RKO (cell line): ENCODE measurements around the gene MOB1A.
"Not testable (repeated sequence)": the region's sequence is repeated elsewhere in the genome, so short reads cannot be mapped to it uniquely, and the experiment has no call there.

Experiments used
- DNase-seq: peaks from one replicate; pipeline ENCODE4 v3.0.0-alpha.2; 2016; ENCODE audit warnings: low spot score

MOB1A gene

DNA sequence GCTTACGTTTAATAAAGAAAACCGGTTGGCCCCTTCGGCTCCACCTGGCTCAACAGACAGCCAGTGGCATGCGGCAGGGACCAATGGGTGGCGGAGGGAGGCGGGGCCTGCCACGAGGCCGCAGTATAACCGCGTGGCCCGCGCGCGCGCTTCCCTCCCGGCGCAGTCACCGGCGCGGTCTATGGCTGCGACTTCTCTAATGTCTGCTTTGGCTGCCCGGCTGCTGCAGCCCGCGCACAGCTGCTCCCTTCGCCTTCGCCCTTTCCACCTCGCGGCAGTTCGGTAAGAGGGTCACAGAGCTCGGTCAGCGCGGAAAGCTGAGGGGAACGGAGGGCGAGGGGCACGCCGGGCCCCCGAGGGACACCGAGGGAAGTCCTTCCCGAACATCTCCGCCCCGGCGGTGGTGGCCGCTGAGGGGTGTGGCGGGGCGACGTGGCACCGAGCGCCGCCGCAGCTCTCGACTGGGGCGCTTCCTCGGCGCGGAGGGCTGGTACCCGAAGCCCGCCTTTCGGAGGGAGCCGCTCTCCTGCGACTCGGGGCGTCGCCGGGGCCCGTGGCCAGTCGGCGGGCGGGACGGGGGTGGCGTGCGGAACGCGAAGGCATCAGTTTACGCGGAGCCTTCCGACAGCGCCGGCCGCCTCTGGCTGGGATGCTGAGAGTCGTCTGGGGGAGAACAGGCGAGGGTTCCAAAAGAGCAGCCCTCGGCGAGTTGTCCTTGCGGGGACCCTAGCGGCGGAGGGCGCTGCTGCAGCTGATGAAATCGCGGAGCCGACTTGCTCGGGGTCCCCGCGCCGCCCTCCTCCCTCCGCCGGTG is 20.0 kb upstream of the MOB1A start, which contains the start of gene MTHFD2:
MTHFD2 (plus strand) TSS at position 155 of the 814 bp plus-strand sequence; CDS start at position 182, 27 bp downstream.
- DNase-seq: peak; percentile 93

GRCh38 chr2:74198023-74198460 is 19.4 kb upstream of the MOB1A start:
- peak; percentile 99 for DNase-seq

DNA sequence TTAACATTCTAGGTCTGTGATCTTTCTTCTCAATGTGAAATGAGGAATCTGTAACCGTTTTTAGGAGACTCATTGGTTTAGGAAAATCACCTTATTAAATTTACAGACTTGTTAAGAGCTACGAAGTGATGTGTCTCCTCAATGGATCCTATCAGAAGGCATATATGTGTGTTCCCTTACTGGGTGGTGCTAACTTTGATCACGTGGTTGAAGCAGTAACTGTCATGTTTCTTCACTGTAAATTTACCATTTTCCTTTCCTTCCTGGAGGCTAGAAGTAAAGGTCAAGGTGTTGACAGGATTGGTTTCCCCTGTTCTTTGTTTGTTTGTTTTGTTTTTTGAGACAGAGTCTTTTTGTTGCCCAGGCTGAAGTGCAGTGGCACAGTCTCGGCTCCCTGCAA is 18.4 kb upstream of the MOB1A start:
- no peak for DNase-seq

- no peak for DNase-seq
Measured at GRCh38 chr2:74194799-74195198, 16.1 kb upstream of the MOB1A start.

GRCh38 chr2:74191596-74192380 is 13.1 kb upstream of the MOB1A start:
- no peak for DNase-seq

DNA sequence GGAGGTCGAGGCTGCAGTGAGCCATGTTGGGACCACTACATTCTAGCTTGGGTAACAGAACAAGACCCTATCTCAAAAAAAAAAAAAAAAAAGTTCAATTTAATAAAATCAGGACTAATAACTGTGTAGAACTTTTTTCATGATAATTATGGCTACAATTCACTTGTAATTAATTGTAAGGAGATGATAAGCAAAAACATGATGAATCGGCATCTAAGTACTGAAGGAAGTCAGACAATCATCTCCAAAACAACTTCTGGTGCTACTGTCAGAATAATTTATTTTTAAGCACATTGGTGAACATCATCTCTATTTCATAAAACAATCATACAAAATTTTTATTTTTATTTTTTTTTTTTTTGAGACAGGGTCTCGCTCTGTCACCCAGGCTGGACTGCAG is 10.0 kb upstream of the MOB1A start:
- DNase-seq: no peak

DNA sequence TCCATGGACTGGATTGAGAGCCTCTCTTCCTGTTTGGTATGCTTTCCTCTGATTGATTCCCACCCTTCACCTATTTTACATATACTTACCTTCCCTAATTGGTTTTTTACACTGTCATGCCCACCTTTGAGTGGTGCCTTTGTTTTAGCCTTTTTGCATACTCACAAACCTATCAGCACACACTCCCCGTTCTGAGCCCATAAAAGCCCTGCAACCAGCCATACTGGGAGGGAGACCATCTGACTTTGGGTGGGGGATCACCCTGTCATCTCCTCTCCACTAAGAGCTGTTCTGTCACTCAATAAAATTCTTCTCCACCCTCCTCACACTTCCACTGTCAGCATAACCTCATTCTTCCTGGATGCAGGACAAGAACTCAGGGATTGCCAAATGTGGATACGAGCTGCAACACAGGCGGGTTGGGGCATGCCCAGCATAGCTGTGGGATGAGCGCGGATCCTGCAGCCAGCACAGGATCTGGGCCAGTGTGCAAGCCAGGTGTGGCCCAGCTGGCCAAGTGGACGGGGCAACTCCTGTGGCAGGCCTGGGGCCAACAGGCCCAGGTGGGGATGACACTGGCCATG is 9.4 kb upstream of the MOB1A start:
- DNase-seq: no peak

- DNase-seq: not testable (repeated sequence)
Measured at GRCh38 chr2:74186706-74187105, 8.0 kb upstream of the MOB1A start.

DNA sequence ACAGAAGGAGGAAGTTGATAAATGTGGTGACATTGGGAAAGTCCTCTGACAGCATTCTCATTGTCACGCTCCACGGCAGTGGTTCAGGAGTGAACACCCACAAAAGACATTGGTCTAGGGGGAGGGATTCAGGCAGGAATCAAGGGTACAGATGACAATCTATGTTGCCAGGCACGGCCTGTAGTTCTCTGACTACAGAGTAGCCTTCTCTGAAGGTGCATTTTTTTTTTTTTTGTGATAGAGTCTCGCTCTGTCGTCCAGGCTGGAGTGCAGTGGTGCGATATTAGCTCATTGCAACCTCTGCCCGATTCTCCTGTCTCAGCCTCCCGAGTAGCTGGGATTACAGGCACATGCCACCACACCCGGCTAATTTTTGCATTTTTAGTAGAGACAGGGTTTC is 7.4 kb upstream of the MOB1A start:
- DNase-seq: no peak

- no peak for DNase-seq
Measured at GRCh38 chr2:74183878-74184277, 5.2 kb upstream of the MOB1A start.

DNA sequence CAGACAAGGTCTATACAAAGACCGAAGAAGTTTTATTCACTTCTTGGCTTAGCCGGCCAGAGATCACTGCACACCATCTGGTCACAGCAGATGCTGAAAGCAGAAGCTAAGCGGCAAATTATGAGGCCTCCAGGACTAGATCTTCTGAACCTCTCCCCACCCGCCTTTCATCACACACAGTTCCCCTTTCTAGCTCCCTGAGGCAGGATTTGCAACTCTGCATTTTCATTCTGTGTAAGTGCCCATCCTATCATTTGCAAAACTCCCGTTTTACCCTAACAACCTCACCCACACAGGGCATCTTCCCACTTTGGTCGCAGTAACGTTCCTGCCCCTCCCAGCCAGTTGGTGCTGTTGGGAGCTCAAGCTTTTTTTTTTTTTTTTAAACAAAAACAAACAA is 3.1 kb upstream of the MOB1A start:
- DNase-seq: no peak

GRCh38 chr2:74179063-74179865 is 585 bp upstream of the MOB1A start:
- DNase-seq: no peak

GRCh38 chr2:74177696-74178095 is 983 bp downstream of the MOB1A start:
- DNase-seq: no peak

- no peak for DNase-seq
Measured at GRCh38 chr2:74174909-74175308, 3.8 kb downstream of the MOB1A start.

GRCh38 chr2:74168739-74169138 is 9.9 kb downstream of the MOB1A start:
- no peak for DNase-seq

DNA sequence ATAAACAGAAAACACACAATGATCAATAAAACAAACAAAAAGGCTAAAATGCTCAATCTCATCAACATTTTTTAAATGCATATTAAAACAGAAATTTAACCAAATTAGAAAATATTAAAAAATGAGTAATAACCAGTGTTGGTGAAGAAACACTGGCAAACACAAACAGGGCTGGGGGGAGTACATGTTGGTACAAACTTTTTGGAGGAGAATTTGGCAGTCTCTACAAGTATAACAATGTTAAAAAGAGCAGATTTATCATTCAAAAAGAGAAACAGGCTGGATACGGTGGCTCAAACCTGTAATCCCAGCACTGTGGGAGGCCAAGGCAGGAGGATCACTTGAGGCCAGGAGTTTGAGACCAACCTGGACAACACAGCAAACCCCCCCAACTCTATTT is 13.9 kb downstream of the MOB1A start:
- DNase-seq: no peak

DNA sequence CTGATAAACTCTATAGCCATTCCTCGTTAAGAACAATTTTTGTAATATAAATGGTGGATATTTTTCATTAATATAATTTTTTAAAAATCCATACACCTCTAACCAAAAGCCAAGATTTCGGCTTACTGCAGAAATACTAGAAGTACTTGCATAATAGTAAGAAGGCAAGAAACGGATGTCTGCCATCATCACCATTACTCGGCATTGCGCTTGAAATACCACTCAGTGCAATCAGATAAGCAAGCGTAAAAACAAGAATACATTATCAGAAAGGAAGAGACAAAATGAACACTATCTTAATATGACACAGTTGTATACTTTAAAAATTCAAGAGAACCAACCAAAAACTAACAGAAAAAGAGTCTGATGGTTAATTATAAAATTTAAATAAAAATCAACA is 15.7 kb downstream of the MOB1A start:
- no peak for DNase-seq

DNA sequence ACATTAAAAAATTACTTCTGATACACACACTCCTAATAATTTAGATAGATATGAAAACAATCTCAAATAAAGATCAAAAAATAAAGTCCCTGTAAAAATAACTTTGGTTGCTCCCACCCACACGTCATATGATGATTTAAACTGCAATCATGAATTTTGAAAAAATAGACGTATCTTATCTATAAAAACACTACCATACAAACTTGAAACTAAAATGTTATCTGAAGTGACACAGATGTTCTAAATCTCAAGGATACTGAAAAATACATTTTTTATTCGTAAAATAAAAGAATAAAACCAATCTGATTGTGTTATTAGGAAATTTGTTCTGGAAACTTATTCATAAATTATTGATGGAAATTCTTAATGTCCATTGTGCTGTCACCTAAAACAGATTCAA is 22.8 kb downstream of the MOB1A start:
- no peak for DNase-seq

DNA sequence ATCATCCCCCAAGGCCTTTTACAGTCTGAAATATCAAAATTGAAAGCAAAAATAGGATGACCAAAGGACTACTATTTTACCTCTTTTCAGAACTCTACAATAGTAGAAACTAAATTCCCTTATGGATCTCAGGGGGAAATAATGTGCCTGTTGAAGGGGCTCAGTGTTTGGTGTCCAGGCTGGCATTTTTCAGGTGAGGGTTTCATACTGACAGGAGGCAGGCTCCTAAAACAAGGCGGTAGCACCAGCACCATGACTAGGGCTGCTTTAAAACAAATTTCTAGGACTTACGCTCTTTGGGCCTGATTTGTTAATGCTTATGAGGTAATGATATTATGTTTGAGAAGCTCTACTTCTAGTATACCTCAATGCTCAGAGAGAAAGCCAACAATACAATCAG is 25.7 kb downstream of the MOB1A start:
- no peak for DNase-seq

DNA sequence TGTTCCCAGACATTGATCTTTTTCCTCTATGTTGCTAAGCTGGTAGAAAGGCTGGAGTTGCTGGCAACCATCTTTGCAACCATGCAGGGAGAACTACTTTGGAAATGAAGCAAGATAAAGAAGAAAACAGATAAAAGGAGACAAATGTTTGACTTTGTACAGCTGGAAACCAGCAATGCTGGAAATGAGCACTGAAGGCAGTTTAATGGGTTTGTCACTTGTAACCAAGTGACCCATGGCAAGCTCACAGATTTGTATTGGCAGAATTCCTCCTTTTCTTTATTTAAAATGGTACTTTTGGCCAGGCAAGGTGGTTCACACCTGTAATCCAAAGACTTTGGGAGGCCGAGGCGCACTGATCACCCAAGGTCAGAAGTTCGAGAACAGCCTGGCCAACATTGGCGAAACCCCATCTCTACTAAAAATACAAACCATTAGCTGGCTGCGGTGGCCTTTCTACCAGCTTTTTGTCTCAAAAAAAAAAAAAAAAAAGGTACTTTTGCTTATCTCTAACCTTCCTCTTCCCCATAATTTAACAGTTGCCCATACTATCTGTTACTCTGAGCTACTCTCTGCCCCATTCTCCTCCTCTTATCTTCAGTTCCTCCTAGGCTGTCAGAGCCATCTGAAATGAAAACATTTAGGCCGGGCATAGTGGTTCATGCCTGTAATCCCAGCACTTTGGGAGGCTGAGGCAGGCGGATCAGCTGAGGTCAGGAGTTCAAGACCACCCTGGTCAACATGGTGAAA is 28.9 kb downstream of the MOB1A start:
- no peak for DNase-seq

DNA sequence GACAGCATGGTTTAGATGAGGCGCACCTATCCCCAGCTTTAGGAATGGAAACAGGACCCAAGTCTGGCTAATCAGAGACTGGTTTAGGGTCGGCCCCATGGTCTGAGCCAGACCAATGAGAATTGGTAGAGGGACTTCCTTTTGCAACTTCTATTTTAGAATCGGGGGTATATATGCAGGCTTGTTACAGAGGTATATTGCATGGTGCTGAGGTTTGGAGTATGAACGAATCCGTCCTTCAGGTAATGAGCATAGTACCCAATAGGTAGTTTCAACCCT is 29.5 kb downstream of the MOB1A start:
- DNase-seq: peak; percentile 37
